ENCODE measurements around the gene MACROD2. TPM values are rescaled to one million over a fixed set of nuclear protein-coding genes. Genes with fewer than 3 reads are reported as not detected.

The MACROD2 gene
- total RNA-seq, 1 donor from 2014 or later = 2.4 TPM

GRCh38 chr20:16064989-16065707 lies 2069.8 kb downstream of the MACROD2 start:
- Histone ChIP-seq H3K4me1 (ENCODE audit: insufficient read depth, low read length) (no peaks in the 10 kb centered on the region), H3K27ac (ENCODE audit: low read depth, low read length) (no peak overlapping the region), H3K36me3 (ENCODE audit: insufficient read depth, low read length) (no peaks in the 10 kb centered on the region), H3K9ac (ENCODE audit: low read length) (no peak overlapping the region), H3K4me2 (ENCODE audit: low read length) (no peak overlapping the region), H3K79me2 (ENCODE audit: insufficient read depth, low read length) (no peaks in the 10 kb centered on the region), H4K20me1 (ENCODE audit: insufficient read depth, low read length) (no peaks in the 10 kb centered on the region), H2AFZ (ENCODE audit: low read depth, low read length) (no peak overlapping the region), H3K27me3 (ENCODE audit: insufficient read depth, low read length) (no peaks in the 10 kb centered on the region), H3K9me3 (ENCODE audit: insufficient read depth, low read depth, low read length) (no peaks in the 10 kb centered on the region), H3K4me3 (ENCODE audit: insufficient read depth, low read depth, low read length) (no peak overlapping the region)
- Mint-ChIP-seq H3K36me3 (ENCODE audit: low read depth, unreplicated experiment) (no peaks in the 10 kb centered on the region), H3K27me3 (ENCODE audit: low read depth, unreplicated experiment) (peaks cover 3% of the 10 kb centered on the region), H3K4me3 (ENCODE audit: unreplicated experiment) (no peak overlapping the region), H3K27ac (ENCODE audit: unreplicated experiment) (no peak overlapping the region), H3K4me1 (ENCODE audit: low read depth, unreplicated experiment) (peaks cover 15% of the 10 kb centered on the region), H3K9me3 (ENCODE audit: unreplicated experiment) (no peaks in the 10 kb centered on the region)
- TF ChIP-seq, protein P1, sequence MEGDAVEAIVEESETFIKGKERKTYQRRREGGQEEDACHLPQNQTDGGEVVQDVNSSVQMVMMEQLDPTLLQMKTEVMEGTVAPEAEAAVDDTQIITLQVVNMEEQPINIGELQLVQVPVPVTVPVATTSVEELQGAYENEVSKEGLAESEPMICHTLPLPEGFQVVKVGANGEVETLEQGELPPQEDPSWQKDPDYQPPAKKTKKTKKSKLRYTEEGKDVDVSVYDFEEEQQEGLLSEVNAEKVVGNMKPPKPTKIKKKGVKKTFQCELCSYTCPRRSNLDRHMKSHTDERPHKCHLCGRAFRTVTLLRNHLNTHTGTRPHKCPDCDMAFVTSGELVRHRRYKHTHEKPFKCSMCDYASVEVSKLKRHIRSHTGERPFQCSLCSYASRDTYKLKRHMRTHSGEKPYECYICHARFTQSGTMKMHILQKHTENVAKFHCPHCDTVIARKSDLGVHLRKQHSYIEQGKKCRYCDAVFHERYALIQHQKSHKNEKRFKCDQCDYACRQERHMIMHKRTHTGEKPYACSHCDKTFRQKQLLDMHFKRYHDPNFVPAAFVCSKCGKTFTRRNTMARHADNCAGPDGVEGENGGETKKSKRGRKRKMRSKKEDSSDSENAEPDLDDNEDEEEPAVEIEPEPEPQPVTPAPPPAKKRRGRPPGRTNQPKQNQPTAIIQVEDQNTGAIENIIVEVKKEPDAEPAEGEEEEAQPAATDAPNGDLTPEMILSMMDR (IDR thresholded peaks at IDR 0.05; ENCODE audit: insufficient read depth, low read depth, low read length) = no peak
- TF ChIP-seq EZH2 (IDR thresholded peaks at IDR 0.05; ENCODE audit: insufficient read depth, low read length) = no peak
- DNase-seq (ENCODE audit: low read depth) (no peak), FAIRE-seq (no peak)

DNA sequence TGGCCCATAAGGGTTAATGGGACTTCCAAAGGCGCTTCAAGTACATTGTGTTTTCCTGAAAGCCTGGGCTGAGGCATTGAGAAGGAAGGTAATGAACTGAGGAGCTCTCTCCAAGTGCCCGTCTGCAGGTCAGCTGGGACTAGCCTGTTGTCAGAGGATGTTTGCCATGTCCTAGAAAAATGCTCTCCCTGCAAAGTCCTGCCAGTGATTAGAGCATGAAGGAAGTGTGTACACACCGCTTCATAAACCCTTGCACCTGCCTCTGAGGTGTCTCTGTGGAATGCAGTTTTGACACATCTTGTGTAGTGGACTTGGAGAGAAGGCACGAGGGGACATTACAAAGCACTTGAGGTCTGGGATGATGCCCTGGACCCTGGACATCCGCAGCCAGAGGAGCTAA lies 2071.3 kb downstream of the MACROD2 start:
- Histone ChIP-seq H2AFZ (ENCODE audit: low read depth, low read length) (no peak overlapping the region), H3K27ac (ENCODE audit: low read depth, low read length) (no peak overlapping the region), H4K20me1 (ENCODE audit: insufficient read depth, low read length) (no peaks in the 10 kb centered on the region), H3K4me2 (ENCODE audit: low read length) (no peak overlapping the region), H3K4me1 (ENCODE audit: insufficient read depth, low read length) (no peaks in the 10 kb centered on the region), H3K27me3 (ENCODE audit: insufficient read depth, low read length) (no peaks in the 10 kb centered on the region), H3K4me3 (ENCODE audit: insufficient read depth, low read depth, low read length) (no peak overlapping the region), H3K9me3 (ENCODE audit: insufficient read depth, low read depth, low read length) (no peaks in the 10 kb centered on the region), H3K79me2 (ENCODE audit: insufficient read depth, low read length) (no peaks in the 10 kb centered on the region), H3K36me3 (ENCODE audit: insufficient read depth, low read length) (no peaks in the 10 kb centered on the region), H3K9ac (ENCODE audit: low read length) (no peak overlapping the region)
- Mint-ChIP-seq H3K36me3 (ENCODE audit: low read depth, unreplicated experiment) (no peaks in the 10 kb centered on the region), H3K27me3 (ENCODE audit: low read depth, unreplicated experiment) (peaks cover 3% of the 10 kb centered on the region), H3K9me3 (ENCODE audit: unreplicated experiment) (no peaks in the 10 kb centered on the region), H3K4me1 (ENCODE audit: low read depth, unreplicated experiment) (peaks cover 15% of the 10 kb centered on the region), H3K27ac (ENCODE audit: unreplicated experiment) (no peak overlapping the region), H3K4me3 (ENCODE audit: unreplicated experiment) (no peak overlapping the region)
- DNase-seq (ENCODE audit: low read depth) = no peak
- TF ChIP-seq EZH2 (IDR thresholded peaks at IDR 0.05; ENCODE audit: insufficient read depth, low read length) = no peak
- TF ChIP-seq, protein P1 (IDR thresholded peaks at IDR 0.05; ENCODE audit: insufficient read depth, low read depth, low read length) = no peak
- FAIRE-seq = no peak

DNA sequence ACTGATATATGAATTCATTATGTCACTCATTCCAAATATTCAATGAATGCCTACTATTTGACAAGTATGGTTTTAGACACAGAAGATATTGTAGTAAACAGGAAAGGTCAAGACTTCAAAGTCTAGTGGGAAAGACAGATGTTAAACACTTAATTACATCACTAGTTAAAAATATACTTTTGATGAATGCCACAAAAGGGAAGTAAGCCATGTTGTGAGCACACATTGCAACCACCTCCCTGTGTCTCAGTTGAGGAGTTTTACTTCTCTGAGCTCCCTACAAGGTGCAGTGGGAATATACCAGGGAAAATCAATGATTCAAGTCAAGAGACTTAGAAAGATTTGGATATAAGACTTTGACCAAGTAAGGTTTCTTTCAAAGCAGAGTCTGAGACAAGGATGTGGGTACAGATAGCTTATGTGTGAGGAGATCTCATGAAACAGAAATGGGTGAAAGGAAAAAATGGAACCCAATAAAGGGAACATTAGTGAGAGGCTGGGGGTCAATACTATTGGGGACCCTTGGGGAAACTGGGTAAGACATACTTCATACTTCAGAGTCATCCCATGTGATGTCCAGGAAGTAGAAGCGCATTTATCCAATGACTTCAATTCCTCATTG lies 2074.2 kb downstream of the MACROD2 start:
- FAIRE-seq (no peak), DNase-seq (ENCODE audit: low read depth) (no peak)
- Histone ChIP-seq H3K36me3 (ENCODE audit: insufficient read depth, low read length) (no peaks in the 10 kb centered on the region), H4K20me1 (ENCODE audit: insufficient read depth, low read length) (no peaks in the 10 kb centered on the region), H3K27ac (ENCODE audit: low read depth, low read length) (no peak overlapping the region), H2AFZ (ENCODE audit: low read depth, low read length) (no peak overlapping the region), H3K4me1 (ENCODE audit: insufficient read depth, low read length) (no peaks in the 10 kb centered on the region), H3K79me2 (ENCODE audit: insufficient read depth, low read length) (no peaks in the 10 kb centered on the region), H3K4me2 (ENCODE audit: low read length) (no peak overlapping the region), H3K9ac (ENCODE audit: low read length) (no peak overlapping the region), H3K27me3 (ENCODE audit: insufficient read depth, low read length) (no peaks in the 10 kb centered on the region), H3K9me3 (ENCODE audit: insufficient read depth, low read depth, low read length) (no peaks in the 10 kb centered on the region), H3K4me3 (ENCODE audit: insufficient read depth, low read depth, low read length) (no peak overlapping the region)
- Mint-ChIP-seq H3K4me1 (ENCODE audit: low read depth, unreplicated experiment) (peaks cover 5% of the 10 kb centered on the region), H3K36me3 (ENCODE audit: low read depth, unreplicated experiment) (no peaks in the 10 kb centered on the region), H3K27ac (ENCODE audit: unreplicated experiment) (no peak overlapping the region), H3K4me3 (ENCODE audit: unreplicated experiment) (no peak overlapping the region), H3K9me3 (ENCODE audit: unreplicated experiment) (no peaks in the 10 kb centered on the region), H3K27me3 (ENCODE audit: low read depth, unreplicated experiment) (peaks cover 3% of the 10 kb centered on the region)
- TF ChIP-seq, protein P1 (IDR thresholded peaks at IDR 0.05; ENCODE audit: insufficient read depth, low read depth, low read length) = no peak
- no peak for TF ChIP-seq EZH2 (IDR thresholded peaks at IDR 0.05; ENCODE audit: insufficient read depth, low read length)
